ENCODE results near the gene PPL.

- TF ChIP-seq POLR2A (IDR thresholded peaks at IDR 0.05; ENCODE audit: low read length) (no peak), GATA1 (IDR thresholded peaks at IDR 0.05; ENCODE audit: low read depth, low read length) (no peak)
Observed at GRCh38 chr16:4869147-4869805, 67.7 kb downstream of the PPL start.
